LNCAP (cell line): Measurements from ENCODE around the gene TCEAL4.

Experiments
- CTCF ChIP-seq: fragments of 450-650 bp; IDR thresholded peaks from 2 replicates; pipeline ENCODE4 v1.5.1; 2017; ENCODE audit warnings: mild to moderate bottlenecking

TCEAL4 gene

DNA sequence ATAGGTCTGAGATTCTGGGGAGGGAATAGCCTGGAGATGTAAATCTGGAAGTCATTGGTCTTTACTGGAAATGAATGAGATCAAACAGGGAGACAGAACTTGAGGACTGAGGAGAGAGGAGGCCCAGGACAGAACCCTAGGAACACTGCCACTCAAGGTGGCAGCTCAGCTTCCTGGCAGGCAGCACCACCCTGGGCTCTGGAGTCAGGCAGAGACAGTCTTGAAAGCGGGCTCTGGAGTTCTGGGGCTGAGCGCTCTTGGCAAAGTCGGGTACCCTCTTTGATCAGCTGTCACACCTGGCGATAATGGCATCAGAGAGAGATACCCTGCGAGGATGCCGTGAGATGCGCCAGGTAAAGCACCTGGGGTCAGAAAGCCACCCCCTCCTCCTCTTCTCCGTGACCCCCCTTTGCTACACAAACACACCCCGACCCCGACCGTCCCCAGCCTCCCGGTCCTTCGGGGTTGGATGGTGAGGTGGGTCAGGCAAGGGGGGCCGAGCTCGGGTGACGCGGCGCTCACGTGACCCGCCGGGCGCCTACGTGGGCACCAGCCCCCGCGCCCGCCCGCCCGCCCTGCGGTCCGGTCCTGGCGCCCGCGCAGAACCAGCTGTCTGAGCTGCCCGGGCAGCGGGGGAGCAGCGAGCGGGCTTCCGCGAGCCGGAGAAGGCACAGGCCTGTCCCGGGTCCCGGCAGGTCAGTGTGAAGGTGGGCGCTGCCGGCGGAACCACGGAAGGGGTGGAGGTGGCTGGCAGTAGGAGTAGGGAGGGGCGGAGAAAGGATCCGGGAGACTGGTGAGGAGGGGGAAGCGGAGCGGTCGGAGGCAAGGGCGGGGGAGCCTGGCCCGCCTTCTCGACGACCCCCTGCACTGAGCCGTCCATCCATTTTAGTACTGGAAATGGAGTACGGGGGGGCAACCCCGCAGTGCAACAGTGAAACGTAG is 22.3 kb downstream of the TCEAL4 start, which contains the start of gene TCEAL3:
TCEAL3 (plus strand) TSS at position 600 of the 942 bp plus-strand sequence. CDS start 1,102 bp downstream, outside the sequence.
- no peak for TF ChIP-seq CTCF

DNA sequence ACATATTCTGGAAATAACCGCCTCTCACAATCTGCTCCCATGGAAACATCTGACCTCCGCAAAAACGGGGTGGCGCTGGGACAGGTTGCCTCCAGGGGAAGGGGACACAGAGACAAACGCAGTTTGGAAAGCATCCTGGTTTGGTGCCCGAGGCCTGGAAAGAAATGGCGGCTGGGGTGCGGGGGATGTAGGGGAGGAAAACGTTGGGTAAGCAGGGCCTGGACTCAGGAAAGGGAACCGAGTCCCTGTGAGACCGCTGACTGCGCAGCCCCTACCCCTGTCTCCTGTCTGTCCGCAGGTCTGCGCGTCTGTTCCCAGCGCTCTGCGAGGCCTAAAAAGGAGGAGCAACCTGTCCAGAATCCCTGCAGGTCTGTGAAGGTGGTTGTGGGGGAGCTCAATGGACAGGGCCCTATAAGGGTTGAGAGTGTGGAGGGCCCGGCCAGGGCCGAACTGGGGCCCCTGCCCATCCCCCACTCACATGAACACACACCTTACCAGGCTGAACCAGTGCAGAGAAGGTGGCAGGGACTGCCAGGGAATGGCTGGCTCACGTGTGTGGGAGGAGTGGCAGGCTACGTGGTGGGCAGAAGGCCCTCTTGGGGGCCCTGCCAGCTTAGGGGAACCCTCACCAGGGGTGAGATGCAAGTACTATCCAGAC is 23.1 kb downstream of the TCEAL4 start:
- TF ChIP-seq CTCF: no peak

- TF ChIP-seq CTCF: no peak
Observed at GRCh38 chrX:103610282-103610681, 25.0 kb downstream of the TCEAL4 start.

DNA sequence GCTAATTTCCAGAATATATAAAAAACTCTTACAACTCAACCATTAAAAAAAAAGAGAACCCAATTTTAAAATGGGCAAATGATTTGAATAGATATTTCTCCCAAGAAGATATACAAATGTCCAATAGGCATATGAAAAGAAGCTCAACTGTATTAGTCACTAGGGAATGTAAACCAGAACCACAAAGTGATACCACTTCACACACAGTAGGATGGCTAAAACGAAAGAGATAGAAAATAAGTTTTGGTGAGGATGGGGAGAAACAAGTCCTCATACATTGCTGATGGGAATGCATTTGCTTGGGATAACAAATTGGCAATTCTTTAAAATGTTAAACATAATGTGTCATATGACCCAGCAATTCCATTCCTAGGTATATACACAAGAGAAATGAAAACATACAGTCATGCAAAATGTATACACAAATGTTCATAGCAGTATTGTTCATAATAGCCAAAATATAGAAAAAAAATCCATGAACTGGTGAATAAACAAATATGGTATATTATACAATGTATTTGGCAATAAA is 28.1 kb downstream of the TCEAL4 start:
- TF ChIP-seq CTCF: no peak

GRCh38 chrX:103614999-103615398 is 29.7 kb downstream of the TCEAL4 start:
- no peak for TF ChIP-seq CTCF

GRCh38 chrX:103615781-103616371 is 30.6 kb downstream of the TCEAL4 start:
- no peak for TF ChIP-seq CTCF

DNA sequence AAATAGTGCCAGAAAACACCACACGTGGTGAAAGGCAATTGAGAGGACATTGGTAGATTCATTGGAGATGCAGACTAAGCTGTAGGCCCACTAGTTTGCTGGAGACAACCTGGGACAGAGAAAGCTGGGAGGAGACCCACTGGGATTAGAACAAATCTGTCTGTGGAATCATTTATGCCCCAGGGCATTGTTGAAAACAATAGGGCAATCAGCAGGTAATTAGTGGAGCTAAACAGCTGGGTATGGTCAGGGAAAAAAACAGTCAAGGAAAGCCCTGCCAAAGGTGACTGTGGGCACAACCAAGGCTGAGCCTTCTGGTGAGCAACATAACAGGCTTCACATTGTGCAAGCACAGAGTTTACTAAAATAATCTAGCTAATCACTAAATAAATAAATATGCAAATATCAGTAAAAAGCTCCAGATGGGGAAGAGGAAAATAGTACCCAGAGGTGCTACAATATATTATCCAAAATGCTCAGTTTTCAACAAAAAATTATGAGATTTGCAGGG is 31.4 kb downstream of the TCEAL4 start:
- TF ChIP-seq CTCF: no peak
